NAMALWA (cell line): ENCODE results near the gene GMDS.

Source experiments
- DNase-seq: peaks from one replicate; pipeline ENCODE4 v3.0.0-alpha.2; 2015; ENCODE audit warnings: low spot score

GMDS gene

DNA sequence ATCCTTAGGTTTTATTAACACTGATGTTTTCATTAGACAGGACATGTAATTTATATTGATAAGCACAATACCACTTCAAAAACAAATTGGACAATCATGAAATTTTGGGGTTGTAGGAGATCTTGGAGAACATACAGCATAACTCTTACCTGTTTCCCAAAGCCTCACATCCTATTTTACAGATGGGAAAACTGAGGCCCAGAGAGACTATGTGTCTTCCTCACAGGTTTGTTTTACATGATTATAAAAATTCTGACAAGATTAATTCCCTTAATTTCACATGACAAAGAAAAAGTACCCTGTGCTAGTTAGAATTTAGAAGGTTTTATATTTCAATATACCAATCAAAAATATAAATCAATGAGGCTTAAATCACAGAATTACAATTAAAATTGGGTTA, 145.5 kb downstream of the GMDS start:
- no peak for DNase-seq

- no peak for DNase-seq
Observed at GRCh38 chr6:2097464-2097863, 147.9 kb downstream of the GMDS start.

DNA sequence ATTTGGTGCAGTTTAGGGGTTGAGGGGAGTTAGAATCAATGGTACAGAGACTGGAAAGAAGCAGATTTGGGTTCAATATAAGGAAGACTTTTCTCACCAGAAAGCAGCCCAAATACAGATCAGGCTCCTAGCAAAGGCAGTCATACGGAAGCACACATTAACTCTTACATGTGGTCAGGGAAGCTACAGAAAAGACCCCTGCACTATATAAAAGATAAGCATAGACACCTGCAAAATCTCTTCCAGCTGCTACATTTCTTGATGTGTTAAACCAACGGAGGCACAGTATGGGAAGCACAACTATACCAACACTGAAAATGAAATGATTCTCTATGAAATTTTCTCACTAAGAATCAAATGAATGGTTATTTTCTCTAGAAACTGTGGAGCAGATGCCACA, 150.8 kb downstream of the GMDS start:
- DNase-seq: no peak

- no peak for DNase-seq
Observed at GRCh38 chr6:2086326-2086965, 159.0 kb downstream of the GMDS start.

- no peak for DNase-seq
Observed at GRCh38 chr6:2085657-2086056, 159.7 kb downstream of the GMDS start.

- DNase-seq: no peak
Observed at GRCh38 chr6:2081155-2082138, 164.0 kb downstream of the GMDS start.

DNA sequence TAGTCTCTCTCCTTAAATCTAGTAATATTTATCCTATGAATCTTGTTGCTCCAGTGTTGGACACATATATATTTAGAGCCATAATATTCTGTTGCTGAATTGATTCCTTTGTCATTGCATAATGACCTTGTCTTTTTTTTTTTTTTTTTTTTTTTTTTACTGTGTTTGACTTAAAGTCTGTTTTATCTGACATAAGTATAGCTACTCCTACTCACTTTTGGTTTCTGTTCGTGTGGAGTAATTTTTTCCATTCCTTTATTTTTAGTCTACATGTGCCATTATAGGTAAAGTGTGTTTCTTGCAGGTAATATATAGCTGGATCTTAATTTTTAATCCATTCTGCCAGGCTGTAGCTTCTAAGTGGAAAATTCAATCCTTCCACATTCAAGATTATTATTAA, 166.5 kb downstream of the GMDS start:
- no peak for DNase-seq

DNA sequence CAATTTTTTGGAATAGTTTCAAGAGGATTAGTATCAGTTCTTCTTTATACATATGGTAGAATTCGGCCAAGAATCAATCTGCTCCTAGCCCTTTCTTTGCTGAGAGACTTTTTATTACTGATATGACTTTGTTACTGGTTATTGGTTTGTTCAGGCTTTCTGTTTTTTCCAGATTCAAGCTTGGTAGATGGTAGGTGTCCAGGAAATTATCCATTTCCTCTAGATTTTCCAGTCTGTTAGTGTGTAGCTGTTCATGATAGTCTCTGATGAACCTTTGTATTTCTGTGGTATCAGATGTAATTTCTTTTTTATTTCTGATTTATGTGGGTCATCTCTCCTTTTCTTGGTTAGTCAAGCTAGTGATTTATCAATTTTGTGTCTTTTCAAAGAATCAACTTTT, 167.6 kb downstream of the GMDS start:
- DNase-seq: no peak

DNA sequence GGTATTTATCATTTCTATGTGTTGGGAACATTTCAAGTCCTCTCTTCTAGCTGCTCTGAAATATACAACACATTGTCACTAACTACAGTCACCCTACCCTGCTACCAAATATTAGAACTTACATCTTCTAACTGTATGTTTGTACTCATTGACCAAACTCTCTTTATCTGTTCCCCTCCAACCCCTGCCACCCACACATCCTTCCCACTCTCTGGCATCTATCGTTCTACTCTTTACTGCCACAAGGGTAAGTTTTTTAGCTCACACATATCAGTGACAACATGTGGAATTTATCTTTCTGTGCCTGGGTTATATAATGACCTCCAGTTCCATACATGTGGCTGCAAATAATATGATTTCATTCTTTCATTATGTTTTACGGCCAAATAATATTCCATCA, 171.9 kb downstream of the GMDS start:
- DNase-seq: no peak

- no peak for DNase-seq
Observed at GRCh38 chr6:2072453-2072852, 173.0 kb downstream of the GMDS start.

DNA sequence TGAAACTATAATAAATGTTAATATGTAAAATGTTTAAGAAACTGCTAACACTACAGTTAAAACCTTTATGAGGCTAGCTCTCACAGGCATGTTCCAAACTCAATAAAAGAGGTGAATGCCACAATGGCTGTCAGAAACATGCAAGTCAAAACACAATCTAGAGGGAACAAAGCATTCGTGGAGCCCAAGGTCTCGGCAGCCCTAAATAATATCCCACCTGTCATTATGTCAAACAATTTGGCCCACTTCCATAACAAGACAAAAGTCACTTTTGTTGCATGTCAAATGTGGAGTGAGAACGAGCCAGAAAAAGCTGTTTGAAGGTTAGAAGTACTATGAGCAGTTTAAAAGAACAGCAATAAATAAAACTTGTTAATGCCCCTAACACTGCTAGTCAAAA, 181.9 kb downstream of the GMDS start:
- DNase-seq: no peak

DNA sequence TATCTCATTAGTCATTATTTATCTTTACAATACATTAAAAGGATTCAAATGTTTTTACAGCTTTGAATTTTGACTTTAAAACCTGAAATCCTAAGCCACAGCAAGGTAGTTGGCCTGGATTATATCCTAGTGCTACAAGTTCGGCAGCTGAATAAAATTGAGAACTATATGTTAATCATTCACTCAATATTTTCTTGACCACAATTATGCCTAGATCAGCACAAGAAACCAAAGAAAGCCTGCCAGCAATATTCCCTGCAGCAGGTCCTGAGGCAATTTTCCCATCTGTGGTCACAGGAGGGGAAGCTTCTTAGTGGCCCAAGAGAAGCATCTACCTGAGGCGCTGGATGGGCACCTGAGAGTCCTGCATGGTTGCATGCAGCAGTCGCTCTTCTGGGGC, 183.5 kb downstream of the GMDS start:
- DNase-seq: no peak

- no peak for DNase-seq
Observed at GRCh38 chr6:2055911-2056310, 189.5 kb downstream of the GMDS start.

- no peak for DNase-seq
Observed at GRCh38 chr6:2055143-2055542, 190.3 kb downstream of the GMDS start.

DNA sequence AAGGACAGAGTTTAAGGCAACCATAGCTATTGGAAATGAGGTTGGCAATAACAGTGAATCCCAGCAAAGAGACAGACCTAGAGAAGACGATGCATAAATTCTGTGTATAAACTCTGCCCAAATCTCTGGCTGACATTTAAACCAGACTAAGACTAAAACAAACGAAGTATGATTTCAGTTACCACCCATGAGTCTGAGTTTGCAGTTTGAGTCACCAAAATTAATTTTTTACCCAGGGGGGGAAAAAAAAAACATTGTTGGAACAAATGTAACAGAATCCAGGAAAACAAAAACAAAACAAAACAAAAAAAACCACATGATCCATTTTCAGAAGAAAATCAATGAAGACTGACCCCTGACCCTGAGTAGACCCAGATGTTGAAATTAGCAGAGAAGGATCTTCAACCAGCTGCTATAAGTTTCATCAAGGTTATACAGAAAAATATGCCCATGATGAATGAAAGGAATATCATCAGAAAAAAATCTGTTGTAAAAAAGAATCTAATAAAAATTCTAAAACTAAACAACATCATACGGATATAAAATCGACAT, 190.8 kb downstream of the GMDS start:
- no peak for DNase-seq

DNA sequence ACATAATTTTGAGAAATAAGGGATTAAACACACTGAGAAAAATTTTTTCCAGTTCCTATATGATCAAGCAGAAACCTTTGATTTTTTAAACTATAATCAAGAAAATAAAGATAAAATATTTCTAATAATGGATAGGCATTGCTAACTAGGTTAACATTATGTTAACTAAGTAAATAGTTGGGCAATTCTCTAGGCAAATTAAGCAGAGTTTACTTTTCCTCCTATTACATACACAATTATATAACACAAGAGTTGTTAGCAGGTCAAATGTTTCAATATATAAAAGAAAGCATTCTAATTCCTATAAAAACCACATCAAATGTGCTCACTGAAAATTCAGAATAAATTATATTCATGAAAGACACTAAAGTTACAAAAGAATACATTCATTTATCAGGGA, 191.7 kb downstream of the GMDS start:
- no peak for DNase-seq

GRCh38 chr6:2047855-2048254, 197.6 kb downstream of the GMDS start:
- no peak for DNase-seq

DNA sequence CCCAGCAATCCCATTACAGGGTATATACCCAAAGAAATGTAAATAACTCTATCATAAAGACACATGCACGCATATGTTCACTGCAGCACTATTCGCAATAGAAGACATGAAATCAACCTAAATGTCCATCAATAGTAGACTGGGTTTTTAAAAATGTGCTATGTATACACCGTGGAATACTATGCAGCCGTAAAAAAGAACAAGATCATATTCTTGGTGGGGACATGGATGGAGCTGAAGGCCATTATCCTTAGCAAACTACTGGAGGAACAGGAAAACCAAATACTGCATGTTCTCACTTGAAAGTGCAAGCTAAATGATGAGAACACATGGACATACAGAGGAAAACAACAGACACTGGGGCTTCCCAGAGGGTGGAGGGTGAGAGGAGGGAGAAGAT, 201.2 kb downstream of the GMDS start:
- DNase-seq: no peak

DNA sequence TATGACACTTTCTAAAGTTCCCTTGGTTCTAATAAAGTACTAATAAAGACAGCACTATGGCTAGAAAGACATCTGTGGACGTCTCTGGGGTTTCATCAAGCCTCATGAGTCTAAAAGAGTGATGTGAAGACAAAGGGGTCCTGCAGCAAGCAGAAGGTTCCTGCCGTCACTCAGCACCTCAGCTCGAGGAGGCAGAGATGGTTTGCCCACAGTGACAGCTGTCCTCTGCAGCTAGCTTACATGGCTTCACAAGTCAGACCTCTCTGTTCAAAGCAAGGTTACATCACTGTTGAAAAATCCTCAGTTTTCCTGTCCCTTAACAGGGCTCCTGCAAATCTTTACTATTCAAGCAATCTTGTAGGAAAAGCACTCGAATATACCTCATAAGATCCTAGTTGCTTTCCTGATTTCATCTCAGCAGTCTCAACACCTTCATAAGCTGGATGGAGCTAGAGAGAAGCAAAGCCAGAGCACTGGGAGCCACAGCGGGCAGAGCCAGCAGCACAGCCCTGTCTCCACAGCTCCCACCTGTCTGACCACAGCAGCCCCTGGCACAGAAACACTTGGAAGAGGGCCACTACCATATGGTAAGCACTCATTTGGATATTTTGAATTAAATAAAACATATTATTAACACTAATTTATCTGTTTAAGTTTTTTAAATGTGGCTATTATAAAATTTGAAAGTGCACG, 202.3 kb downstream of the GMDS start:
- no peak for DNase-seq

- DNase-seq: no peak
Observed at GRCh38 chr6:2038092-2038491, 207.3 kb downstream of the GMDS start.

GRCh38 chr6:2037237-2037926, 208.0 kb downstream of the GMDS start:
- no peak for DNase-seq

DNA sequence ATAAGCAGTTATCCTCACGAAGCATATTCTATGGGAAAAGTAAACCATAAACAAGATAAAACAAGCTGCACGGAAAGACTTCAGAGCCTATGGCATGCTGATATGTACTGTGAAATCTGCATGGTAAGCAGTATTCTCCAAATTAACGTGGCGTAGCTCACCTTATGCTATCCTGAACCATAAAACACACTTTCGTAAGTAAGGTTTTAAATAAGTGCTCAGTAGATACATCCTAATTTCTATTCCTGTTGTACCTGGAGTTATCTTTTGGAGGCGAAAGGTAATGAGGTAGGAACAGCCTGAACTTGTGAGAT, 208.7 kb downstream of the GMDS start:
- no peak for DNase-seq
